RWPE1 (cell line): ENCODE results near the gene IFITM10.

Experiments
- CTCF ChIA-PET: fragments of 350-600 bp; sonication (Branson Sonifier 250); formaldehyde crosslinking; extraction: SDS; loops from one replicate; lab custom pipeline; 2021; lab: Yijun Ruan, JAX
- POLR2A ChIA-PET: fragments of 400-600 bp; formaldehyde crosslinking; extraction: SDS; loops from one replicate; lab custom pipeline; 2020; ENCODE audit warnings: antibody characterized with exemption; ENCODE audit not compliant: low non-redundant PET; lab: Yijun Ruan, JAX
- DNase-seq: peaks from one replicate; pipeline ENCODE4 v3.0.0; 2012; ENCODE audit warnings: low spot score
- H3K27ac ChIP-seq: fragments of 450-650 bp; 2 replicates; pipeline ENCODE4 v1.5.1; 2017
- TF ChIP-seq, protein P1 (sequence below): fragments of 450-650 bp; conservative IDR thresholded peaks from 2 replicates; pipeline ENCODE4 v1.5.1; 2017; ENCODE audit warnings: low read depth, mild to moderate bottlenecking

Gene IFITM10

GRCh38 chr11:1782031-1782590 is 31.7 kb upstream of the IFITM10 start:
- CTCF ChIA-PET = interaction anchor here (0.6 to 0.7 kb wide), 3 partner anchors 51 to 235 kb away, joined by 3 to 4 read pairs (median 3); no protein-coding TSS in a partner anchor
- POLR2A ChIA-PET = no interaction called here
- TF ChIP-seq, protein P1, sequence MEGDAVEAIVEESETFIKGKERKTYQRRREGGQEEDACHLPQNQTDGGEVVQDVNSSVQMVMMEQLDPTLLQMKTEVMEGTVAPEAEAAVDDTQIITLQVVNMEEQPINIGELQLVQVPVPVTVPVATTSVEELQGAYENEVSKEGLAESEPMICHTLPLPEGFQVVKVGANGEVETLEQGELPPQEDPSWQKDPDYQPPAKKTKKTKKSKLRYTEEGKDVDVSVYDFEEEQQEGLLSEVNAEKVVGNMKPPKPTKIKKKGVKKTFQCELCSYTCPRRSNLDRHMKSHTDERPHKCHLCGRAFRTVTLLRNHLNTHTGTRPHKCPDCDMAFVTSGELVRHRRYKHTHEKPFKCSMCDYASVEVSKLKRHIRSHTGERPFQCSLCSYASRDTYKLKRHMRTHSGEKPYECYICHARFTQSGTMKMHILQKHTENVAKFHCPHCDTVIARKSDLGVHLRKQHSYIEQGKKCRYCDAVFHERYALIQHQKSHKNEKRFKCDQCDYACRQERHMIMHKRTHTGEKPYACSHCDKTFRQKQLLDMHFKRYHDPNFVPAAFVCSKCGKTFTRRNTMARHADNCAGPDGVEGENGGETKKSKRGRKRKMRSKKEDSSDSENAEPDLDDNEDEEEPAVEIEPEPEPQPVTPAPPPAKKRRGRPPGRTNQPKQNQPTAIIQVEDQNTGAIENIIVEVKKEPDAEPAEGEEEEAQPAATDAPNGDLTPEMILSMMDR = no peak
- H3K27ac ChIP-seq = 0 out of 2 replicates have a peak overlapping the region, but pooled peaks have one; percentile 1
- no peak for DNase-seq

- ChIA-PET CTCF (interaction anchor here (0.6 kb wide), 1 partner anchor 517 kb away, joined by 3 read pairs; no protein-coding TSS in a partner anchor), POLR2A (no interaction called here)
- TF ChIP-seq, protein P1 = no peak
- H3K27ac ChIP-seq = 0 out of 2 replicates have a peak overlapping the region, but pooled peaks have one; percentile 7
- DNase-seq = no peak
Measured at GRCh38 chr11:1781593-1781975, 31.2 kb upstream of the IFITM10 start.

DNA sequence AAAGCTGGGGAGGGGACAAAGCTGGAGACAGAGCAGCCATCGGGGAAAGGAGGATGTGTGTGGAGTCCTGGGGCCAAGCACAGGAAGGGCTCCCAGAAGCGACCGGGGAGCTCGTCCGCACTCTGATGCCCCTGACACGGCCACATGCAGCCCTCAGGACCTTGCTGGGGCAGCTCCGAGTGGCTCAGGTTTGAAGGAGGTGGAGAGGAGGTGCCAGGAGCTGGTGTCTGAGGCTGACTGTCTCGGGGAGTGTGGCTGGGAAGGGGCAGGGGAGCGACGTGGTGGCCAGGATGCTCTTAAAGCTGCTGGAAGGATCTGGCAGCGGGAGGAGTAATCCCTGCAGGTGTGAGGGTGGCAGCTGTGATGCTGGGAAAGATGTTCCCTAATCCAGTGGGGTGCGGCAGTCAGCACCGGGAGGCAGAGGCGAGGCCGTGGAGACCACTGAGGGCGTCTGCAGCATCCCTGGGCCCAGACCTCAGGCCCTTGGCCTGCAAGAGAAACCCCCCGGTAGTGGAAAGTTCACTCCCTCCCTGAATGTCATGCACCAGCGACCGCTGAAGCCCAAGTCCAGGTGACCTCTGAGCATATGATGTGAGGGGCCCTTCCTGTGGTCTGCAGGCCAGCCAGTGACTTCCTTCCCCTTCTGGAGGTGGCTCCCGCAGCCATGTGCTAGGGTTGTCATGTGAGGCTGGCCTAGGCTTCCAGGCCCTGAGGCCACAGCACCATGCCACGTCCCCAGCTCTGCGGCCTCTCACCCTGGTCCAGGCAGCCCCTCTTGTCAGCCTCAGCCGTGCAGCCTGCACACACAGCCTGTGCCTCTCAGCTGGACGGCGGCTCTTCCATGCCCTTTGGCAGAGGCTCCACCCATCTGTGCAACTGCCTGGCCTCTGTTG is 30.6 kb upstream of the IFITM10 start:
- DNase-seq = no peak
- ChIA-PET POLR2A (no interaction called here), CTCF (interaction anchor here (0.6 kb wide), 1 partner anchor 518 kb away, joined by 3 read pairs; no protein-coding TSS in a partner anchor)
- TF ChIP-seq, protein P1 = no peak
- H3K27ac ChIP-seq = 0 out of 2 replicates have a peak overlapping the region, but pooled peaks have one; percentile 7

DNA sequence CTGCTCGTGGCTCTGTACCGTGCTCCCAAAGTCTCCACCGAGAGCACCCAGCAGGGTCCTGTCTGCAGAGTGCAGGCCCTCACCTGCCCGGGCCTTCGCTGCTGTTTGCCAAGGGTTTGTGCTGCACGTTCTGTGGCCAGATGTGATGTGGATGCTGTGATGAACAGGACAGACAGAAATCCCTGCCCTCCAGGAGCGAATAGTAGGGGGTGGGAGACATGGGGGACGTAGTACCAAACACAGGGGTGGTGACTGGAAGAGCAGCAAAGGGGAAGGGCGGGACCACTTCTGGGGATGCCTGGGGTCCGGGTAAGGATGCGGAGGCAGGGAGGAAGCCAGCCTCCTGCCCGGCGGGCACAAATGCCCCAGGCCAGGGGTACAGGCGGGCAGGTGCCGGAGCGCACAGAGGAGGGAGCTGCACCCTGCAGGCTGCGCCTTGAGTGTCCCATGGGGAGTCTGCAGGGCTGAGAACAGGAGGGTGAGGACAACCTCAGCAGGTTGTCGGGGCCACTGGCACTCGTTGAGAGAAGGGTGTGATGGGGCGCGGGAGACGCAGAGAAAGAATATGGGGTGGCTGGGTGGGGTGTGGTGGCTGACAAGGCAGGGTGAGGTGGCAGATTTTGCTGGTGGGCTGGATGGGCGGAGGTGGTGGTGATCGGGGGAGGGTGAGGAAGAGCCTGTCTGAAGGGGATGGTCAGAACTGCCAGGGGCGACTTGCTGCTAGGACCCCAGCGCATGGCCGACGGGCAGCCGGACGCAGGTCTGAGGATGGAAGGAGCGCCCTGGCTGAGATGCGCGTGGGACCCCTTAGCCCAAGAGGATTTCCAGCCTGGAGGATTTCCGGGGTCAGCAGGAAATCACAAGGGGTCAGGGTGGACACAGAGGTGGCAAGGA is 29.7 kb upstream of the IFITM10 start:
- CTCF ChIA-PET = interaction anchor here (0.6 kb wide), 1 partner anchor 16 kb away, joined by 3 read pairs; the partner anchor contains the start of gene CTSD
- POLR2A ChIA-PET = no interaction called here
- no peak for DNase-seq
- TF ChIP-seq, protein P1 = no peak
- peak overlapping the region; percentile 41 for H3K27ac ChIP-seq

- ChIA-PET POLR2A (no interaction called here), CTCF (interaction anchor here (0.6 kb wide), 1 partner anchor 15 kb away, joined by 3 read pairs; the partner anchor contains the start of gene CTSD)
- peak overlapping the region; percentile 41 for H3K27ac ChIP-seq
- TF ChIP-seq, protein P1 = no peak
- no peak for DNase-seq
Measured at GRCh38 chr11:1779034-1779805, 28.8 kb upstream of the IFITM10 start.
